Ishikawa (cell line): ENCODE data around the gene WDR1.

Experiments used
- CEBPB ChIP-seq: IDR thresholded peaks from 2 replicates; pipeline ENCODE4 v1.6.1; 2012
- CREB1 ChIP-seq: IDR thresholded peaks from 2 replicates; pipeline ENCODE4 v1.6.1; 2012; ENCODE audit warnings: low read depth
- EGR1 ChIP-seq: IDR thresholded peaks from 2 replicates; pipeline ENCODE4 v1.6.1; 2012
- EP300 ChIP-seq: IDR thresholded peaks from 2 replicates; pipeline ENCODE4 v1.6.1; 2012; ENCODE audit warnings: borderline replicate concordance
- FOXM1 ChIP-seq: IDR thresholded peaks from 2 replicates; pipeline ENCODE4 v1.6.1; 2012; ENCODE audit warnings: low read depth, borderline replicate concordance
- MAX ChIP-seq: IDR thresholded peaks from 2 replicates; pipeline ENCODE4 v1.6.1; 2012
- NFIC ChIP-seq: IDR thresholded peaks from 2 replicates; pipeline ENCODE4 v1.6.1; 2012
- RAD21 ChIP-seq: IDR thresholded peaks from 2 replicates; pipeline ENCODE4 v1.6.1; 2012; ENCODE audit warnings: low read depth
- REST ChIP-seq: IDR thresholded peaks from 2 replicates; pipeline ENCODE4 v1.6.1; 2012; ENCODE audit warnings: low read depth, mild to moderate bottlenecking
- TAF1 ChIP-seq: IDR thresholded peaks from 2 replicates; pipeline ENCODE4 v1.6.1; 2012; ENCODE audit warnings: low read depth, mild to moderate bottlenecking
- TCF12 ChIP-seq: IDR thresholded peaks from 2 replicates; pipeline ENCODE4 v1.6.1; 2012; ENCODE audit warnings: low read depth
- TEAD4 ChIP-seq: IDR thresholded peaks from 2 replicates; pipeline ENCODE4 v1.6.1; 2012
- USF1 ChIP-seq: IDR thresholded peaks from 2 replicates; pipeline ENCODE4 v1.6.1; 2012
- YY1 ChIP-seq: IDR thresholded peaks from 2 replicates; pipeline ENCODE4 v1.6.1; 2012; ENCODE audit warnings: low read depth
- ZBTB7A ChIP-seq: IDR thresholded peaks from 2 replicates; pipeline ENCODE4 v1.6.1; 2012; ENCODE audit warnings: low read depth

The WDR1 gene

GRCh38 chr4:10131202-10131601 lies 14.6 kb upstream of the WDR1 start:
- TF ChIP-seq ZBTB7A (no peak), TCF12 (no peak), TEAD4 (no peak), FOXM1 (no peak), RAD21 (no peak), CREB1 (no peak), EP300 (no peak)

- no peak for TF ChIP-seq MAX
- TF ChIP-seq TEAD4: no peak
- no peak for TF ChIP-seq NFIC
- no peak for TF ChIP-seq EP300
- TF ChIP-seq ZBTB7A: no peak
- TF ChIP-seq REST: no peak
- TF ChIP-seq TAF1: no peak
- TF ChIP-seq USF1: no peak
- TF ChIP-seq TCF12: no peak
- no peak for TF ChIP-seq YY1
- no peak for TF ChIP-seq CREB1
- no peak for TF ChIP-seq FOXM1
- TF ChIP-seq CEBPB: no peak
Observed at GRCh38 chr4:10130178-10130888, 13.7 kb upstream of the WDR1 start.

- TF ChIP-seq MAX: no peak
- no peak for TF ChIP-seq TAF1
- TF ChIP-seq RAD21: no peak
- no peak for TF ChIP-seq USF1
- TF ChIP-seq NFIC: no peak
- no peak for TF ChIP-seq FOXM1
- TF ChIP-seq EP300: no peak
- no peak for TF ChIP-seq TCF12
- no peak for TF ChIP-seq CEBPB
- TF ChIP-seq TEAD4: no peak
- no peak for TF ChIP-seq CREB1
- TF ChIP-seq YY1: no peak
- TF ChIP-seq REST: no peak
- no peak for TF ChIP-seq ZBTB7A
- TF ChIP-seq EGR1: no peak
Observed at GRCh38 chr4:10129196-10130177, 12.9 kb upstream of the WDR1 start.

GRCh38 chr4:10128761-10129160 lies 12.2 kb upstream of the WDR1 start:
- TF ChIP-seq USF1 (no peak), RAD21 (no peak), TCF12 (no peak), FOXM1 (no peak), TAF1 (no peak)
